ENCODE results near the gene EBF3. TPM values are rescaled to one million over a fixed set of nuclear protein-coding genes. Genes with fewer than 3 reads are reported as not detected.

The EBF3 gene
- total RNA-seq, 1 donor from 2014 or later = 0.20 TPM

DNA sequence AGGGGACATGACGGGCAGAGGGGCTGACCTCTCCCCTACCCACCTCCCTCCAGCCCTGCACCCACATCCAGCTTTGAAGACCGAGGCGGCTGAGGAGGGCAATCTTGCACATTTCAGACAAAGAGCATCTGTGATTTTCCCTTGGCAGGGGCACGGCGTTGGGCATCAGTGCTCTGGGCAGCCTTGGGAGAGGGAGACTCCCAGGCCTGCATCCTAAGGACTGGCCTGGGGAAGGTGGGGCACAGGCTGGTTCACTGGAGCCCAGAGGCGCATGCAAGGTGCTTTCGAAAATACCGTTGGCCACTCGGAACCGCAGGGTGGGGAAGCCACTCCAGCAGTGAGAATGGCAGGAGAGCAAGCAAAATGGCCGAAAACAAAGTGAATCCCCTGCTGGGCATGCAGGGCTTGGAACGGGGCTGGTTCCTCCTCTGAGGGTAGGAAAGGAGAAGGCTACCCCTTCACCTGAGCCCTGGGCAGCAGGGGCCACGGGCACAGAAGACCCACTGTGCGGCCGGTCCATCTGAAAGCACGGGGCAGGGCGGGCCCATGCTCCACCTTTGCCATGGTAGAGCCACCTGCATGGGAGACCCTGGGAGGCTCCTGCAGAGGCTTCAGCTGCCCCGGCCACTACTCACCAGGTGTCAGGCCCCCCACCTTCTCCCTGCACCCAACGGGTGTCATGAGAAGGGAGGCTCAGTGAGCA lies 49.8 kb downstream of the EBF3 start:
- TF ChIP-seq, protein P1, sequence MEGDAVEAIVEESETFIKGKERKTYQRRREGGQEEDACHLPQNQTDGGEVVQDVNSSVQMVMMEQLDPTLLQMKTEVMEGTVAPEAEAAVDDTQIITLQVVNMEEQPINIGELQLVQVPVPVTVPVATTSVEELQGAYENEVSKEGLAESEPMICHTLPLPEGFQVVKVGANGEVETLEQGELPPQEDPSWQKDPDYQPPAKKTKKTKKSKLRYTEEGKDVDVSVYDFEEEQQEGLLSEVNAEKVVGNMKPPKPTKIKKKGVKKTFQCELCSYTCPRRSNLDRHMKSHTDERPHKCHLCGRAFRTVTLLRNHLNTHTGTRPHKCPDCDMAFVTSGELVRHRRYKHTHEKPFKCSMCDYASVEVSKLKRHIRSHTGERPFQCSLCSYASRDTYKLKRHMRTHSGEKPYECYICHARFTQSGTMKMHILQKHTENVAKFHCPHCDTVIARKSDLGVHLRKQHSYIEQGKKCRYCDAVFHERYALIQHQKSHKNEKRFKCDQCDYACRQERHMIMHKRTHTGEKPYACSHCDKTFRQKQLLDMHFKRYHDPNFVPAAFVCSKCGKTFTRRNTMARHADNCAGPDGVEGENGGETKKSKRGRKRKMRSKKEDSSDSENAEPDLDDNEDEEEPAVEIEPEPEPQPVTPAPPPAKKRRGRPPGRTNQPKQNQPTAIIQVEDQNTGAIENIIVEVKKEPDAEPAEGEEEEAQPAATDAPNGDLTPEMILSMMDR (IDR thresholded peaks at IDR 0.05) = no peak
- DNase-seq (peak; percentile 48), ATAC-seq (no peak)
- no peaks in the 10 kb centered on the region for H3K4me1 ChIP-seq
- intact Hi-C loops (cut with DNase I) = no loop called here
- no peak overlapping the region for H3K27ac ChIP-seq
- no peaks in the 10 kb centered on the region for H3K36me3 ChIP-seq
- H3K4me3 ChIP-seq = no peak overlapping the region
- H3K9me3 ChIP-seq = no peaks in the 10 kb centered on the region
- no peaks in the 10 kb centered on the region for H3K27me3 ChIP-seq

DNA sequence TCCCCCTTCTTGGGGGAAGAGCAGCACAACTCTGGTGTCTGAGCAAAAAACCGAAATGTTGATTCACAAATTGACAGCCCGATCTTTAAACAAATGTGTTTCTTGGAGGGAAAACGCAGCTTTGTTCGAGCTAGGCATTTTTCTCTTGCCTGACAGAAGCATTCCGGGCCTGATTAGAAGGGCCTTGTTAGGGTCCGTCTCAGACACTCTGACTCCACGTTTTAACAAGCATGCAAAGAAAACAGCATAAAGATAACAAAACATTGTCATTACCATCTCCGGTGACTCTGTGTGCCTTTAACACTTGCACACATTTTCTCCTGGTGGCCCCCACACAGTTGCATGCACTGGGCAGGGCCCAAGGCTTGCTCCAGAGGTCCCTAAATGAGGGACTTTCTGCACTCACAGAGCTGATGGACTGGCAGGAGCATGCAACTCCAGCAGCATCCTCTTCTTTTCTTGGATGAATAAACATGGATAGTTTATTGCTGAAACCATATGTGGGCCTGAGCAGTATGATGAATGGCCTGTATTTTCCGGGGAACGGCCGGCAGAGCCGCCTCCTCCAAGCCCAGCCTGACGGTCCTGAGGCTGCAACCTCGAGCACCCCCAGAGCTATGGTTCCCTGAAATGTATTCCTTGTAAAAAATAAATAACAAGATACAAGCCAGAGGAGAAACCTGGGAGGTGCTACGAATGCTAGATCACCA lies 50.9 kb downstream of the EBF3 start:
- no peak overlapping the region for H3K4me3 ChIP-seq
- TF ChIP-seq, protein P1 (IDR thresholded peaks at IDR 0.05) = no peak
- H3K27ac ChIP-seq = no peak overlapping the region
- H3K4me1 ChIP-seq = no peaks in the 10 kb centered on the region
- ATAC-seq (no peak), DNase-seq (peak; percentile 22)
- H3K9me3 ChIP-seq = no peaks in the 10 kb centered on the region
- H3K36me3 ChIP-seq = no peaks in the 10 kb centered on the region
- H3K27me3 ChIP-seq = no peaks in the 10 kb centered on the region
- intact Hi-C loops (cut with DNase I) = no loop called here

DNA sequence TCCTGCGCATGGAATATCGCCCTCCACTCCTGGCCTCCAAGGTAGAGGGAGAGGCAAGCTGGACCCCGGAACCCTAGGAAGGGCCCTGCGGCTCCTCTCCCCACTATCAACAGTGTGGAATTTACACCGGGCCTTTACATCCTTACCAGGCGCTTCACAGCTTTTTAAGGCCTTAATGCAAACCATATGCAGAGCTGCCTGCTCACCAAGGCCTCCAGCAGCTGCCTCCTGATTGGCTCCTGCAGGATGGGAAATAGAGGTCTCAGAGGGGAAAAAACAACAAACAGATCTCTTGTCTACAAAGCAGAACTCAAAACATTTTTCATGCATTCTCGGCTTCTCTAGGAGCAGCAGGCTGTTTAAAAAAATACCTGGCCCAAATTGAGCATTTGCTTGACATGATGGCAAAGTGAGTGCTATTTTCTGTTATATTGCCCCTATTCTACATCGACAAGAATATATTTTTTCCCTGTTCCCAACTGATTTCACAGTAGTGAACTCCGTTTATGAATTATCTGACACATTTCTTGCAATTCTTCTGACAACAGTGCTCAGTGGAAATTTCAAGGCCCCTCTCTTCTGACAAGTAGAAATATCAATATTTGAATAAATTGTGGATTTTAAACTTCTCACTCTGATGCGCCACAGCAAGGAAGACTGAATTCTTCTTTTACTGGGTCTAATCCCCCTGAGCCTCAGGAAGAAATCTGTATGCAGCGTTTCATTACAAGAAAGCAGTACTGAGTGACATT lies 51.7 kb downstream of the EBF3 start:
- DNase-seq (no peak), ATAC-seq (no peak)

DNA sequence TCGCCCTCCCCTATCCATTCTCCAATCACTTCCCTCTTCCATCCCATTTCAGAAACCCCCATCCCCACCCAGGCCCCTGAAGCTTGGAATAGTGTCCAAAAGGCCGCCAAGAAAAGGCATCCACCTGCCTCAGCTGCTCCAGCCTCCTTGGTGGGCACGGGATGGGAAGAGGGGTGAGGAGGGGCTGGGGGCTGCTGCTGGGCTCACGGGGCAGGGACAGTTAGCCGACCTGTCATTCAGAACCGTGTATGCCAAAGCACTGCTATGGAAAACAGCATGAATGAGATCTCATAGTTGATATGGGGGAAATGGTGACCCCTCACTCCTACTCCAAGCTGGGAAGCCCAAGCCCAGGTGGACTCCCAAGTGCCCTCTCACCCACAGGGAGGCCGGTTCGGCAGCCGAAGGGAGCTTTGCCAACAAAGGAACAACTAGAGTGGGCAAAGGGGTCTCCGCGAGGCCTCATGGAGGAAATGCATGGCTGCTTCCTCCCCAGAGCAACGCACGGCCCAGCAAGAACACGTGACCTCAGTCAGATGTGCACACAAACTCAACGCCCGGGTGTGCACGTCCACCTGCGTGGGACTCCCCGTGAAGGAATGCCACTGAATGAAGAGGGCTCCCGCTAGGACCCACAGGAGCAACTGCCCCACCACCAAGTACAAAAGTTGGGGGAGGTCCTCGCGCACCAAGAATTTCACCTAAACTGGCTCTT lies 52.5 kb downstream of the EBF3 start:
- Histone ChIP-seq H3K9me3 (no peaks in the 10 kb centered on the region), H3K4me1 (no peaks in the 10 kb centered on the region), H3K27ac (no peak overlapping the region), H3K27me3 (peaks cover 5% of the 10 kb centered on the region), H3K36me3 (no peaks in the 10 kb centered on the region), H3K4me3 (no peak overlapping the region)
- DNase-seq (peak; percentile 56), ATAC-seq (no peak)
- TF ChIP-seq, protein P1 (IDR thresholded peaks at IDR 0.05) = no peak
- intact Hi-C loops (cut with DNase I) = no loop called here

More for the DNA sequence above, 51.7 kb downstream of the EBF3 start:
- H3K27ac ChIP-seq = no peak overlapping the region
- intact Hi-C loops (cut with DNase I) = no loop called here
- H3K4me3 ChIP-seq = no peak overlapping the region
- TF ChIP-seq, protein P1 (IDR thresholded peaks at IDR 0.05) = no peak
- H3K9me3 ChIP-seq = no peaks in the 10 kb centered on the region
- no peaks in the 10 kb centered on the region for H3K36me3 ChIP-seq
- peaks cover 5% of the 10 kb centered on the region for H3K27me3 ChIP-seq
- H3K4me1 ChIP-seq = no peaks in the 10 kb centered on the region

DNA sequence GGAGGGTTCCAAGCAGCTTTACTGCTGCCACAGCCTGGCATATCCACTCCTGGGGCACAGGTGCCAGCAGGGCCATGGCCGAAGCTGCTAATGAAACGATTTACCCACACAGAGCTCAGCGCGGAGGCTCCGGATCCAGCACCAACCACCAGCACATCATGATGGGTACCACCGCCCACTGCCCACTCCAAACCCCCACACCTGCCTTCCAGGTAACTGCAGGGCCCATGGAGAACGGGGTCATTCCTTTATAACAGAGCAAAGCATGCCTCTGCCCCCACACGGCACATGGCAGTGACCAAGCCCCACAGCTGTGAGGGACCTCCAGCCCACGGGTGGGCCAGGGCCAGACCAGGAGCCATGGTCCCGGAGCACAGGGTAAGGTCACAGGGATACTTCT lies 53.2 kb downstream of the EBF3 start:
- TF ChIP-seq, protein P1 (IDR thresholded peaks at IDR 0.05) = no peak
- no peak for ATAC-seq
- no peak overlapping the region for H3K27ac ChIP-seq

More for the DNA sequence above, 53.2 kb downstream of the EBF3 start:
- H3K27me3 ChIP-seq = peaks cover 5% of the 10 kb centered on the region
- no peaks in the 10 kb centered on the region for H3K36me3 ChIP-seq
- no peaks in the 10 kb centered on the region for H3K9me3 ChIP-seq
- no peak for DNase-seq
- no peak overlapping the region for H3K4me3 ChIP-seq
- intact Hi-C loops (cut with DNase I) = no loop called here
- H3K4me1 ChIP-seq = no peaks in the 10 kb centered on the region
